Trophoblast cell (in vitro differentiated cells and primary cell): Measurements from ENCODE around the gene KLHL13.

Source experiments
- DNase-seq, 2 donors: peaks; one replicate each; pipeline ENCODE4 v3.0.0-alpha.2; 2016
- H2AFZ ChIP-seq: 2 replicates; pipeline ENCODE4 v1.6.1; 2013; ENCODE audit warnings: low read length, moderate library complexity, mild to moderate bottlenecking; ENCODE audit not compliant: insufficient read depth, poor library complexity
- H2AK5ac ChIP-seq: 2 replicates; pipeline ENCODE4 v1.6.1; 2013; ENCODE audit warnings: mild to moderate bottlenecking, low read length
- H2BK120ac ChIP-seq: 2 replicates; pipeline ENCODE4 v1.6.1; 2013; ENCODE audit warnings: low read length, mild to moderate bottlenecking, moderate library complexity; ENCODE audit not compliant: insufficient read depth, poor library complexity
- H2BK12ac ChIP-seq: 2 replicates; pipeline ENCODE4 v1.6.1; 2013; ENCODE audit warnings: mild to moderate bottlenecking, low read length, moderate library complexity
- H2BK5ac ChIP-seq: 2 replicates; pipeline ENCODE4 v1.6.1; 2013; ENCODE audit warnings: low read length, low read depth, moderate library complexity, mild to moderate bottlenecking; ENCODE audit not compliant: poor library complexity
- H3K14ac ChIP-seq: 2 replicates; pipeline ENCODE4 v1.6.1; 2013; ENCODE audit warnings: mild to moderate bottlenecking, low read length
- H3K18ac ChIP-seq: 2 replicates; pipeline ENCODE4 v1.6.1; 2013; ENCODE audit warnings: mild to moderate bottlenecking, low read length
- H3K23ac ChIP-seq: 2 replicates; pipeline ENCODE4 v1.6.1; 2013; ENCODE audit warnings: low read length
- H3K27ac ChIP-seq: 2 replicates; pipeline ENCODE4 v1.5.1; 2013; ENCODE audit warnings: low read depth, mild to moderate bottlenecking, inconsistent platforms, low read length, moderate library complexity
- H3K27me3 ChIP-seq: 2 replicates; pipeline ENCODE4 v1.6.1; 2013; ENCODE audit warnings: inconsistent platforms, mild to moderate bottlenecking, low read length, moderate library complexity; ENCODE audit not compliant: insufficient read depth
- H3K36me3 ChIP-seq, 2 experiments: 1 replicate in 1 of 2; 2 replicates in 1 of 2; pipeline ENCODE4 v1.6.1; 2013; ENCODE audit warnings: low read length in 2 of 2, mild to moderate bottlenecking in 2 of 2, moderate library complexity in 1 of 2; ENCODE audit not compliant: insufficient read depth in 2 of 2, control insufficient read depth in 1 of 2
- H3K4ac ChIP-seq: 2 replicates; pipeline ENCODE4 v1.6.1; 2013; ENCODE audit warnings: low read depth, mild to moderate bottlenecking, low read length, moderate library complexity
- H3K4me1 ChIP-seq, 2 experiments: 1 replicate in 1 of 2; 2 replicates in 1 of 2; pipeline ENCODE4 v1.6.1; 2013; ENCODE audit warnings: low read length in 2 of 2, mild to moderate bottlenecking in 2 of 2, moderate library complexity in 1 of 2; ENCODE audit not compliant: insufficient read depth in 2 of 2, control insufficient read depth in 1 of 2
- H3K4me2 ChIP-seq: 2 replicates; pipeline ENCODE4 v1.6.1; 2013; ENCODE audit warnings: inconsistent platforms, mild to moderate bottlenecking, low read length, moderate library complexity
- H3K4me3 ChIP-seq: 2 replicates; pipeline ENCODE4 v1.5.1; 2013; ENCODE audit warnings: mild to moderate bottlenecking, low read depth, low read length, inconsistent platforms
- H3K79me1 ChIP-seq: one replicate; pipeline ENCODE4 v1.6.1; 2013; ENCODE audit warnings: low read length
- H3K79me2 ChIP-seq: 2 replicates; pipeline ENCODE4 v1.6.1; 2013; ENCODE audit warnings: low read length, mild to moderate bottlenecking; ENCODE audit not compliant: control insufficient read depth, insufficient read depth, poor library complexity
- H3K9ac ChIP-seq: 2 replicates; pipeline ENCODE4 v1.6.1; 2013; ENCODE audit warnings: mild to moderate bottlenecking, low read length
- H3K9me3 ChIP-seq: 2 replicates; pipeline ENCODE4 v1.6.1; 2013; ENCODE audit warnings: low read depth, mild to moderate bottlenecking, control low read depth, inconsistent platforms, low read length; ENCODE audit not compliant: insufficient read depth
- H4K12ac ChIP-seq: 2 replicates; pipeline ENCODE4 v1.6.1; 2013; ENCODE audit warnings: low read depth, mild to moderate bottlenecking, low read length, moderate library complexity
- H4K8ac ChIP-seq: 2 replicates; pipeline ENCODE4 v1.6.1; 2013; ENCODE audit warnings: low read depth, mild to moderate bottlenecking, low read length, moderate library complexity
- H4K91ac ChIP-seq: one replicate; pipeline ENCODE4 v1.6.1; 2013; ENCODE audit warnings: low read depth, mild to moderate bottlenecking, low read length, moderate library complexity
- WGBS: extraction: QIAGEN DNeasy Blood & Tissue Kit; methylation state at CpG from one replicate; pipeline ENCODE4 v1.1.7; 2013; ENCODE audit warnings: missing lambda C conversion rate; ENCODE audit not compliant: insufficient read length, insufficient coverage; ENCODE audit errors: extremely low coverage; 5-methylcytosine and 5-hydroxymethylcytosine counted together

Gene KLHL13

DNA sequence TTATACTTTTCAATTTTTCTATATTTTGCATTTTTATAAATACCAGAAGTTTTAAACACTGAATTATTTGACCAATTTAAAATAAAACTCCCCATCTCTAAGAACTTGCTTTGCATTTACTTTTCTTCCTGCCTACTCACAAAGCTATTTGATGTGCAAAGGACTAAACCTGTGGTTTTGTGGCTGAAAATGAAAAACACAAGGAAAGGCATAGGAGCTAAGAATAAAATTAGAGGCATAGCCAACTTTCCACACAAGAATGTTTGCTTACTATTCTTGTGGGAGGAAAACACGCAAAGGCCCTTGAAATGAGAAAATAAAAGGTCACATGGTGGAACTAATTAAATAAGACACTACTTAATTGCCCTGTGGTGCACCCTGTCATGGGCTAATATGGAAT, 221.2 kb downstream of the KLHL13 start:
- Histone ChIP-seq H3K4me1 (no peaks in the 10 kb centered on the region), H2BK12ac (no peak overlapping the region), H4K91ac (no peak overlapping the region), H3K9me3 (no peaks in the 10 kb centered on the region), H3K4me2 (no peak overlapping the region), H3K79me1 (no peaks in the 10 kb centered on the region), H4K12ac (no peak overlapping the region), H3K18ac (no peak overlapping the region), H3K23ac (no peak overlapping the region), H3K36me3 (no peaks in the 10 kb centered on the region), H2BK5ac (no peak overlapping the region), H3K27ac (no peak overlapping the region), H2AFZ (no peak overlapping the region), H3K79me2 (no peaks in the 10 kb centered on the region), H3K9ac (no peak overlapping the region), H2BK120ac (no peak overlapping the region), H4K8ac (no peak overlapping the region), H3K27me3 (no peaks in the 10 kb centered on the region), H2AK5ac (no peak overlapping the region), H3K4ac (no peak overlapping the region), H3K4me3 (no peak overlapping the region), H3K14ac (no peak overlapping the region)
- no CpG with 5 or more reads among the region's 1 CpG for WGBS
- DNase-seq: no peak

- Histone ChIP-seq H4K12ac (no peak overlapping the region), H2BK120ac (no peak overlapping the region), H4K91ac (no peak overlapping the region), H2AFZ (no peak overlapping the region), H3K4me3 (no peak overlapping the region), H2BK5ac (no peak overlapping the region), H3K14ac (no peak overlapping the region), H3K4me2 (no peak overlapping the region), H3K9ac (no peak overlapping the region), H3K23ac (no peak overlapping the region), H3K4ac (no peak overlapping the region), H2AK5ac (no peak overlapping the region), H3K9me3 (no peaks in the 10 kb centered on the region), H3K18ac (no peak overlapping the region), H3K36me3 (no peaks in the 10 kb centered on the region), H2BK12ac (no peak overlapping the region), H3K79me2 (no peaks in the 10 kb centered on the region), H4K8ac (no peak overlapping the region), H3K27ac (no peak overlapping the region), H3K27me3 (no peaks in the 10 kb centered on the region), H3K79me1 (no peaks in the 10 kb centered on the region), H3K4me1 (no peaks in the 10 kb centered on the region)
- DNase-seq: no peak
- WGBS: no CpG with 5 or more reads among the region's 1 CpG
Observed at GRCh38 chrX:117892469-117892868, 224.1 kb downstream of the KLHL13 start.

DNA sequence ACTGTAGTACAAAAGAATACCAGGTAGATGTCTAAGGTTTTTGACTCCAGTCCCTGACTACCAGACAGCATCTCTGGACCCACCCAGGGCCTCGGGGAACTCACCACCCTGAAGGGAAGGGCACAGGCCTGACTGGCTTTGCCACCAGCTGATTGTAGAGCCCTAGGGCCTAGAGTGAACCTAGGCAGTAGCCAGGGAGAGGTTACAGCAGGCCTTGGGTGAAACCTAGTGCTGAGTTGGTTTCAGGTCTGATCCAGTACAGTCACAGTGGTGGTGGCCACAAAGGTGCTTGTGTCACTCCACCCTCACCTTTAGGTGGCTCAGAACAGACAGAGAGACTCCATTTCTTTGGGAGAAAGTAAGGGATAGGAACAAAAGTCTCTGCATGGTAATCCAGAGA, 244.8 kb downstream of the KLHL13 start:
- H3K4me3 ChIP-seq: no peak overlapping the region
- H3K79me1 ChIP-seq: no peaks in the 10 kb centered on the region
- no peak overlapping the region for H4K91ac ChIP-seq
- no peak overlapping the region for H2BK5ac ChIP-seq
- no CpG with 5 or more reads among the region's 1 CpG for WGBS
- no peak overlapping the region for H2BK12ac ChIP-seq
- H3K4ac ChIP-seq: no peak overlapping the region
- H3K4me1 ChIP-seq: no peaks in the 10 kb centered on the region
- no peak overlapping the region for H2BK120ac ChIP-seq
- no peak overlapping the region for H2AK5ac ChIP-seq
- H3K14ac ChIP-seq: no peak overlapping the region
- H4K8ac ChIP-seq: no peak overlapping the region
- no peak overlapping the region for H3K18ac ChIP-seq
- no peaks in the 10 kb centered on the region for H3K36me3 ChIP-seq
- no peak overlapping the region for H4K12ac ChIP-seq
- no peak overlapping the region for H3K4me2 ChIP-seq
- DNase-seq: no peak
- H3K79me2 ChIP-seq: no peaks in the 10 kb centered on the region
- no peaks in the 10 kb centered on the region for H3K9me3 ChIP-seq
- no peaks in the 10 kb centered on the region for H3K27me3 ChIP-seq
- H3K9ac ChIP-seq: no peak overlapping the region
- no peak overlapping the region for H3K23ac ChIP-seq
- no peak overlapping the region for H2AFZ ChIP-seq
- H3K27ac ChIP-seq: no peak overlapping the region

GRCh38 chrX:117860517-117860916, 256.1 kb downstream of the KLHL13 start:
- no peak overlapping the region for H2BK120ac ChIP-seq
- H3K4ac ChIP-seq: no peak overlapping the region
- no peak overlapping the region for H2BK5ac ChIP-seq
- H3K18ac ChIP-seq: no peak overlapping the region
- H4K12ac ChIP-seq: no peak overlapping the region
- H2AFZ ChIP-seq: no peak overlapping the region
- no peak overlapping the region for H4K8ac ChIP-seq
- H3K9ac ChIP-seq: no peak overlapping the region
- H3K4me2 ChIP-seq: no peak overlapping the region
- no peak overlapping the region for H2AK5ac ChIP-seq
- no peak overlapping the region for H3K23ac ChIP-seq
- no peak overlapping the region for H3K4me3 ChIP-seq
- no CpG with 5 or more reads among the region's 1 CpG for WGBS
- no peaks in the 10 kb centered on the region for H3K36me3 ChIP-seq
- H4K91ac ChIP-seq: no peak overlapping the region
- H3K27me3 ChIP-seq: no peaks in the 10 kb centered on the region
- no peaks in the 10 kb centered on the region for H3K79me1 ChIP-seq
- H3K4me1 ChIP-seq: no peaks in the 10 kb centered on the region
- DNase-seq: no peak
- no peaks in the 10 kb centered on the region for H3K79me2 ChIP-seq
- H2BK12ac ChIP-seq: no peak overlapping the region
- no peak overlapping the region for H3K27ac ChIP-seq
- H3K14ac ChIP-seq: no peak overlapping the region
- H3K9me3 ChIP-seq: no peaks in the 10 kb centered on the region
